ENCODE data around the gene CFAP251. TPM values are rescaled to one million over a fixed set of nuclear protein-coding genes. Genes with fewer than 3 reads are reported as not detected.

The CFAP251 gene
- total RNA-seq, 1 experiment from 2014 or later = 2.6 TPM

- Histone ChIP-seq H3K4me1 (ENCODE audit: control insufficient read depth in 1 of 2, insufficient read depth in 2 of 2, low read length in 2 of 2) (no peaks in the 10 kb centered on the region), H4K20me1 (ENCODE audit: insufficient read depth) (no peaks in the 10 kb centered on the region), H3K79me2 (ENCODE audit: insufficient read depth, low read length) (no peaks in the 10 kb centered on the region), H3K9me3 (ENCODE audit: control insufficient read depth in 1 of 2, insufficient read depth in 1 of 2, low read depth in 1 of 2, low read length in 2 of 2) (no peaks in the 10 kb centered on the region), H3K9me2 (ENCODE audit: insufficient read depth) (no peaks in the 10 kb centered on the region), H3K27ac (ENCODE audit: low read depth, low read length) (no peak overlapping the region), H3K36me3 (ENCODE audit: control insufficient read depth in 1 of 2, insufficient read depth in 2 of 2, low read length in 2 of 2) (peaks cover 20 to 40% of the 10 kb centered on the region in 2 experiments), H3K27me3 (ENCODE audit: insufficient read depth, low read length) (no peaks in the 10 kb centered on the region), H3K4me3 (replicated peaks in 1 of 2; ENCODE audit: low read depth in 1 of 2, low read length in 2 of 2) (no peak overlapping the region), H3K9ac (ENCODE audit: low read length) (no peak overlapping the region), H2AFZ (ENCODE audit: low read depth, low read length, poor library complexity, severe bottlenecking) (no peak overlapping the region), H3K4me2 (ENCODE audit: low read length) (no peak overlapping the region)
- ChIA-PET CTCF (no interaction called here), POLR2A (no interaction called here), RAD21 (ENCODE audit: low non-redundant PET in 1 of 2, low total read pairs in 2 of 2, uncharacterized antibody in 2 of 2, unreplicated experiment in 2 of 2) (no interaction called here)
- intact Hi-C loops (cut with micrococcal nuclease) = no loop called here
- TF ChIP-seq CTCF (IDR thresholded peaks at IDR 0.05 in 2 of 3, conservative IDR thresholded peaks at IDR 0.05 in 1 of 3; ENCODE audit: borderline replicate concordance in 1 of 3, insufficient read depth in 1 of 3, low read depth in 2 of 3, low read length in 2 of 3) (no peak), RAD21 (IDR thresholded peaks at IDR 0.05; ENCODE audit: low read depth) (no peak), TCF7L2 (IDR thresholded peaks at IDR 0.05; ENCODE audit: borderline replicate concordance, extremely low read depth, insufficient read depth, insufficient read length) (no peak), SIN3A (IDR thresholded peaks at IDR 0.05; ENCODE audit: low read depth) (no peak)
- DNase-seq (ENCODE audit: low read depth, low spot score) = no peak
- no TSS peak for BruUV-seq (replicated peaks)
- ATAC-seq = no peak
These were observed 15.2 kb upstream of the CFAP251 start for GRCh38 chr12:121903202-121903601.

GRCh38 chr12:121905746-121906145 is 12.6 kb upstream of the CFAP251 start:
- no TSS peak for BruUV-seq (replicated peaks)
- no peak overlapping the region for H3K27ac ChIP-seq (ENCODE audit: low read depth, low read length)
- no peak for DNase-seq (ENCODE audit: low read depth, low spot score)
- no peak for ATAC-seq
- H3K4me3 ChIP-seq (replicated peaks in 1 of 2; ENCODE audit: low read depth in 1 of 2, low read length in 2 of 2) = no peak overlapping the region
- H3K9ac ChIP-seq (ENCODE audit: low read length) = no peak overlapping the region
- no peak for TF ChIP-seq POLR2A (IDR thresholded peaks at IDR 0.05; ENCODE audit: borderline replicate concordance, extremely low read depth, insufficient read depth, insufficient read length)
- TF ChIP-seq EGR1 (IDR thresholded peaks at IDR 0.05; ENCODE audit: low read depth) = no peak
- TF ChIP-seq ZBTB33 (IDR thresholded peaks at IDR 0.05; ENCODE audit: extremely low read depth, insufficient replicate concordance, low read length) = no peak
- TF ChIP-seq SIN3A (IDR thresholded peaks at IDR 0.05; ENCODE audit: low read depth) = no peak
- TF ChIP-seq TCF7L2 (IDR thresholded peaks at IDR 0.05; ENCODE audit: borderline replicate concordance, extremely low read depth, insufficient read depth, insufficient read length) = no peak
- no peak for TF ChIP-seq ELF1 (IDR thresholded peaks at IDR 0.05; ENCODE audit: borderline replicate concordance, low read depth)
- no peak for TF ChIP-seq EZH2 (IDR thresholded peaks at IDR 0.05)
- intact Hi-C loops (cut with micrococcal nuclease) = no loop called here
- POLR2A ChIA-PET = no interaction called here
- H3K4me2 ChIP-seq (ENCODE audit: low read length) = no peak overlapping the region
- RAD21 ChIA-PET (ENCODE audit: low non-redundant PET in 1 of 2, low total read pairs in 2 of 2, uncharacterized antibody in 2 of 2, unreplicated experiment in 2 of 2) = interaction anchor here in 1 of 2 experiments (0.6 kb wide), 1 partner anchor 71 kb away, joined by 3 read pairs; no protein-coding TSS in a partner anchor
- H3K27me3 ChIP-seq (ENCODE audit: insufficient read depth, low read length) = no peaks in the 10 kb centered on the region
- H3K4me1 ChIP-seq (ENCODE audit: control insufficient read depth in 1 of 2, insufficient read depth in 2 of 2, low read length in 2 of 2) = no peaks in the 10 kb centered on the region
- H3K79me2 ChIP-seq (ENCODE audit: insufficient read depth, low read length) = no peaks in the 10 kb centered on the region
- H4K20me1 ChIP-seq (ENCODE audit: insufficient read depth) = no peaks in the 10 kb centered on the region
- CTCF ChIA-PET = no interaction called here
- peaks cover 18 to 38% of the 10 kb centered on the region in 2 experiments for H3K36me3 ChIP-seq (ENCODE audit: control insufficient read depth in 1 of 2, insufficient read depth in 2 of 2, low read length in 2 of 2)
- no peaks in the 10 kb centered on the region for H3K9me3 ChIP-seq (ENCODE audit: control insufficient read depth in 1 of 2, insufficient read depth in 1 of 2, low read depth in 1 of 2, low read length in 2 of 2)
- H3K9me2 ChIP-seq (ENCODE audit: insufficient read depth) = no peaks in the 10 kb centered on the region
- H2AFZ ChIP-seq (ENCODE audit: low read depth, low read length, poor library complexity, severe bottlenecking) = no peak overlapping the region

Data from HCT116 (cell line).